ENCODE results near the gene TBC1D7.

DNA sequence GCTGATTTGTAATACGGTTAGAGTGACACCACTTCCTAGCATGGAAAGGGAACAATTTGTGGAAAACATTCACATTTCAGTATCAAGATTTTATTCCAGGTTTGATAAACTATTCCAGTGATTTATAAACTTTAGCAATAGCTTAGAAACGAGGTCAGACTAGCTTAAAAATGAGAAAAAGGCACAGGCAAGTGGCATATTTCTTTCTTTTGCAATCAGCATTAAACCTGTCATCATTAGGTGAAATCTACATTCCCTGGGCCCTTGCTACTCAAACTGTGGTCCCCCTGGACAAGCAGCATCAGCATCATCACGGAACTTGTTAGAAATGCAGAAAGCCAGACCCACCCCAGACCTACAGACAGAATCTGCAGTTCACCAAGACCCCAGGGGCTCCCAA is 29.9 kb downstream of the TBC1D7 start:
- no peak for TF ChIP-seq GATA2 (IDR thresholded peaks at IDR 0.05; ENCODE audit: low read depth, low read length)
- no peak for TF ChIP-seq GATA3 (IDR thresholded peaks at IDR 0.05; ENCODE audit: low read depth, low read length)
